Astrocyte of the spinal cord (primary cell): ENCODE measurements around the gene FRMD4A.

Experiments
- DNase-seq: peaks from one replicate; pipeline ENCODE4 v3.0.0; 2011; ENCODE audit warnings: low read depth, low spot score
- H3K4me3 ChIP-seq: 2 replicates; pipeline ENCODE4 v1.5.1; 2011; ENCODE audit warnings: low read depth, mild to moderate bottlenecking, low read length, moderate library complexity
- CTCF ChIP-seq: IDR thresholded peaks from 2 replicates; pipeline ENCODE4 v1.5.1; 2012; ENCODE audit warnings: low read depth, mild to moderate bottlenecking, low read length, inconsistent platforms
- in situ Hi-C: cut with HindIII; loops from 2 replicates; pipeline ENCODE4 v1.10.0; 2017; ENCODE audit warnings: low sequenced_read_pairs

FRMD4A gene

GRCh38 chr10:13651969-13652720 lies 678.6 kb downstream of the FRMD4A start:
- no peak for TF ChIP-seq CTCF
- H3K4me3 ChIP-seq: no peak overlapping the region
- in situ Hi-C loops: no loop called here
- no peak for DNase-seq

GRCh38 chr10:13650961-13651360 lies 679.8 kb downstream of the FRMD4A start:
- DNase-seq: no peak
- in situ Hi-C loops: no loop called here
- no peak for TF ChIP-seq CTCF
- no peak overlapping the region for H3K4me3 ChIP-seq

GRCh38 chr10:13649844-13650520 lies 680.7 kb downstream of the FRMD4A start:
- DNase-seq: no peak
- in situ Hi-C loops: no loop called here

GRCh38 chr10:13648425-13648824 lies 682.3 kb downstream of the FRMD4A start:
- H3K4me3 ChIP-seq: no peak overlapping the region
- TF ChIP-seq CTCF: no peak
- in situ Hi-C loops: no loop called here
- DNase-seq: no peak

More at GRCh38 chr10:13649844-13650520, 680.7 kb downstream of the FRMD4A start:
- no peak overlapping the region for H3K4me3 ChIP-seq
- no peak for TF ChIP-seq CTCF

GRCh38 chr10:13644866-13645265 lies 685.9 kb downstream of the FRMD4A start:
- DNase-seq: no peak
- no peak for TF ChIP-seq CTCF
- H3K4me3 ChIP-seq: no peak overlapping the region
- in situ Hi-C loops: no loop called here

- no peak for TF ChIP-seq CTCF
- no peak overlapping the region for H3K4me3 ChIP-seq
- in situ Hi-C loops: no loop called here
- no peak for DNase-seq
Observed at GRCh38 chr10:13643016-13643415, 687.7 kb downstream of the FRMD4A start.
